Mucosa of descending colon (tissue), 3 donors: ENCODE data around the gene GLIPR2. TPM values are rescaled to one million over a fixed set of nuclear protein-coding genes. Genes with fewer than 3 reads are reported as not detected.
A peak's percentile ranks its signal among the peaks of the same experiment; 100 is the strongest.

Experiments
- ATAC-seq: fragments of 200-7000 bp; cut with Tn5 transposase; one replicate; pipeline ENCODE4 v1.9.1; 2020; ENCODE audit warnings: mild to moderate bottlenecking, moderate library complexity
- DNase-seq, 3 donors: peaks; one replicate each; pipeline ENCODE4 v3.0.0-alpha.2; 2020
- H3K36me3 ChIP-seq: fragments of 200-600 bp; one replicate; pipeline ENCODE4 v1.8.0; 2021; ENCODE audit warnings: low read depth, mild to moderate bottlenecking
- H3K4me1 ChIP-seq: fragments of 200-600 bp; one replicate; pipeline ENCODE4 v1.8.0; 2021; ENCODE audit warnings: low read depth, mild to moderate bottlenecking
- H3K4me3 ChIP-seq: fragments of 200-600 bp; one replicate; pipeline ENCODE4 v1.8.0; 2021; ENCODE audit warnings: mild to moderate bottlenecking
- H3K9me3 ChIP-seq: fragments of 200-600 bp; one replicate; pipeline ENCODE4 v1.8.0; 2021; ENCODE audit warnings: mild to moderate bottlenecking
- CTCF ChIP-seq: fragments of 200-600 bp; IDR thresholded peaks from one replicate; pipeline ENCODE4 v1.8.0; 2022; ENCODE audit warnings: antibody characterized with exemption, mild to moderate bottlenecking
- intact Hi-C, 2 donors: fragments of 100-400 bp; cut with DNase I in 1 of 2; cut with micrococcal nuclease in 1 of 2; formaldehyde crosslinking; loops; one replicate each; pipeline versions ENCODE4 v1.11.0 to v1.11.1; 2022; cut with DNase I, micrococcal nuclease
- total RNA-seq, 3 donors: library from RNA; stranded (reverse); fragmentation: NEBNext Ultra II Directional in 2 of 3; extraction: Animal tissue kit (Norgen Biotek cat#: 25700) in 2 of 3; gene quantifications; one replicate each; pipeline versions ENCODE4 v1.2.1 to v1.2.4, GENCODE V29; 2021 to 2023
- donor health status: DM: no; HTN: no; CAD: no; lungs with moderate emphysema.
- donor health status: DM: no; HTN: no; CAD: no.
- donor health status: DM: no; HTN: yes; CAD: no.

The GLIPR2 gene
- total RNA-seq, 3 donors from 2014 or later: 28.1 to 58.4 (median 37.5) TPM

- ATAC-seq: no peak
- Histone ChIP-seq H3K9me3 (no peaks in the 10 kb centered on the region), H3K4me3 (no peak overlapping the region), H3K4me1 (peaks cover 13% of the 10 kb centered on the region), H3K36me3 (no peaks in the 10 kb centered on the region)
- TF ChIP-seq CTCF: no peak
- DNase-seq: no peak
- intact Hi-C loops: no loop called here
These were observed 51.7 kb downstream of the GLIPR2 start for GRCh38 chr9:36188212-36188611.

GRCh38 chr9:36189976-36190375 is 53.4 kb downstream of the GLIPR2 start:
- peak; percentile 28 for ATAC-seq
- no peaks in the 10 kb centered on the region for H3K36me3 ChIP-seq
- peak in 1 of 3 donors; percentile 42 for DNase-seq
- no peak overlapping the region for H3K4me3 ChIP-seq
- peaks cover 28% of the 10 kb centered on the region for H3K4me1 ChIP-seq
- TF ChIP-seq CTCF: no peak
- no peaks in the 10 kb centered on the region for H3K9me3 ChIP-seq
- intact Hi-C loops: no loop called here

GRCh38 chr9:36190388-36191289 is 54.1 kb downstream of the GLIPR2 start, which contains the start of gene CLTA:
TSS of gene CLTA (plus strand) at chr9:36190921. CDS start at chr9:36191057, 136 bp downstream.
- ATAC-seq (peak; percentile 98), DNase-seq (peak; percentile 94 to 97 (median 97))
- intact Hi-C loops: no loop called here
- Histone ChIP-seq H3K9me3 (no peaks in the 10 kb centered on the region), H3K4me1 (peaks cover 28% of the 10 kb centered on the region), H3K4me3 (peak within 1 kb of the TSS; percentile 97), H3K36me3 (no peaks in the 10 kb centered on the region)
- peak; percentile 15 for TF ChIP-seq CTCF

GRCh38 chr9:36191290-36191645 is 54.7 kb downstream of the GLIPR2 start:
- Histone ChIP-seq H3K4me3 (peak overlapping the region; percentile 97), H3K9me3 (no peaks in the 10 kb centered on the region), H3K36me3 (no peaks in the 10 kb centered on the region), H3K4me1 (peaks cover 28% of the 10 kb centered on the region)
- DNase-seq (peak in 2 of 3 donors; percentile 49 to 63), ATAC-seq (peak; percentile 46)
- TF ChIP-seq CTCF: no peak
- intact Hi-C loops: no loop called here

- ATAC-seq (no peak), DNase-seq (no peak)
- intact Hi-C loops: no loop called here
- Histone ChIP-seq H3K9me3 (no peaks in the 10 kb centered on the region), H3K4me1 (peaks cover 28% of the 10 kb centered on the region), H3K4me3 (peak overlapping the region; percentile 97), H3K36me3 (no peaks in the 10 kb centered on the region)
- TF ChIP-seq CTCF: no peak
These were observed 55.2 kb downstream of the GLIPR2 start for GRCh38 chr9:36191686-36192085.
